Esophagus squamous epithelium (tissue), 5 donors: Measurements from ENCODE around the gene TRIM69. TPM values are rescaled to one million over a fixed set of nuclear protein-coding genes. Genes with fewer than 3 reads are reported as not detected.
"Not testable (repeated sequence)": the region's sequence is repeated elsewhere in the genome, so short reads cannot be mapped to it uniquely, and the experiment has no call there.

Source experiments
- DNase-seq: peaks from one replicate; lab custom pipeline; 2025; lab: John Stamatoyannopoulos, UW
- H3K27ac ChIP-seq, 4 donors: fragments of 200-600 bp; sonication (generic); one replicate each; pipeline ENCODE4 v1.5.1; 2016 to 2019; ENCODE audit warnings: mild to moderate bottlenecking in 1 of 4
- H3K27me3 ChIP-seq, 4 donors: fragments of 200-600 bp; sonication (generic); 1 replicate in 3 of 4; 2 replicates in 1 of 4; pipeline versions ENCODE4 v1.5.1 to v1.6.0; 2017 to 2021; ENCODE audit warnings: antibody characterized with exemption in 1 of 4
- H3K36me3 ChIP-seq, 3 donors: fragments of 200-600 bp; sonication (generic); one replicate each; pipeline ENCODE4 v1.5.1; 2016 to 2019
- H3K4me1 ChIP-seq, 3 donors: fragments of 200-600 bp; sonication (generic); one replicate each; pipeline ENCODE4 v1.5.1; 2017 to 2019
- H3K4me3 ChIP-seq, 4 donors: fragments of 200-600 bp; sonication (generic); 1 replicate in 3 of 4; 2 replicates in 1 of 4; pipeline ENCODE4 v1.5.1; 2016 to 2019; ENCODE audit warnings: mild to moderate bottlenecking in 2 of 4, moderate library complexity in 1 of 4
- H3K9me3 ChIP-seq, 3 donors: fragments of 200-600 bp; sonication (generic); one replicate each; pipeline ENCODE4 v1.5.1; 2016 to 2019
- POLR2A ChIP-seq, 4 donors: fragments of 450-650 bp; IDR thresholded peaks; one replicate each; pipeline ENCODE4 v1.6.1; 2017; ENCODE audit warnings: antibody characterized with exemption in 4 of 4, mild to moderate bottlenecking in 4 of 4, moderate library complexity in 3 of 4
- WGBS, 2 donors: methylation state at CpG; one replicate each; pipeline ENCODE4 v1.1.5; 2018; 5-methylcytosine and 5-hydroxymethylcytosine counted together
- intact Hi-C: fragments of 100-400 bp; cut with DNase I; formaldehyde crosslinking; loops from one replicate; pipeline ENCODE4 v1.15.0; 2022
- total RNA-seq, 4 donors: library from RNA; depleted of rRNA; stranded (reverse); fragments of >200 nt; gene quantifications; one replicate each; pipeline ENCODE4 v1.1.0, GENCODE V29; 2016
- TF ChIP-seq, protein P1 (sequence below), 6 experiments: fragments of 450-650 bp in 4 of 6; fragments of 200-600 bp in 2 of 6; sonication (generic) in 2 of 6; IDR thresholded peaks; one replicate each; pipeline ENCODE4 v1.5.1; 2016 to 2019; ENCODE audit warnings: antibody characterized with exemption in 6 of 6, mild to moderate bottlenecking in 4 of 6, moderate library complexity in 4 of 6
- donor health status: DM: yes; HTN: yes; CAD: no.

The TRIM69 gene
- total RNA-seq, 4 donors from 2014 or later = 9.4 to 13.6 (median 11.1) TPM

DNA sequence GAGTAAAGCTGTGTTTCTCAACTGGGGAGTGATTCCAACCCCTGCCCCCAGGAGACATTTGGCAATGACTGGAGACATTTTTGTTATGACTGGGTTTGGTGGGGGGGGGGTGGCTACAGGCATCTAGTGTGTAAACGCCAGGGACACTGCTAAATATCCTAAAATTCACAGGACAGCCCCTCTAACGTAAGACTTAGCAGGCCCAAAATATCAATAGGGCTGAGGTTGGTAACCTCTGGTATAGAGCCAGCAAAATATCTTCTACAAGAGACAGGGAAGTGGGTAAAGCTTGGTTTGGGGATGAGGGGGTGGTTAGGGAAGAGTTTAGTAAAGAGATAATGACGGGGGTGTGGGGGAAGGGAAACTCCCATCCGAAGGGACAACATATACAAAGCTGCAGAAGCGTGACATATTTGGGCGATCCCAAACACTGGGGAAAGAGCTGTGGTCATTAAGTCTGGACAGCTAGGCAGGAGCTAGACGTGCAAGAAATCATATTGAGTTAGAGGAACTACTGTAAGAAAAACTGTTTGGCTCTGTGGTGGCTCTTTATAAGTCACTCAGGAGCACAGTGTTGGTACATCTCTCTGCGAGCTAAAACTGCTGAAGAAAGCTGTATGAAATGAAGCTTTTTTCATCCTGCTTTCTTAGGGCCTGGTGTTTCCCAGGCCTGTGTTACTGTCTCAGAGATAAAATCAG is 697 bp upstream of the TRIM69 start:
- Histone ChIP-seq H3K27ac (peak overlapping the region; percentile 32 to 79 (median 66)), H3K4me3 (peak overlapping the region in 1 of 4 donors; percentile 3), H3K27me3 (no peaks in the 10 kb centered on the region), H3K36me3 (peaks cover 0 to 14% (median 0%) of the 10 kb centered on the region in 3 donors), H3K4me1 (peaks cover 0 to 29% (median 13%) of the 10 kb centered on the region in 3 donors), H3K9me3 (no peaks in the 10 kb centered on the region)
- no peak for TF ChIP-seq POLR2A (IDR thresholded peaks at IDR 0.05)
- TF ChIP-seq, protein P1, sequence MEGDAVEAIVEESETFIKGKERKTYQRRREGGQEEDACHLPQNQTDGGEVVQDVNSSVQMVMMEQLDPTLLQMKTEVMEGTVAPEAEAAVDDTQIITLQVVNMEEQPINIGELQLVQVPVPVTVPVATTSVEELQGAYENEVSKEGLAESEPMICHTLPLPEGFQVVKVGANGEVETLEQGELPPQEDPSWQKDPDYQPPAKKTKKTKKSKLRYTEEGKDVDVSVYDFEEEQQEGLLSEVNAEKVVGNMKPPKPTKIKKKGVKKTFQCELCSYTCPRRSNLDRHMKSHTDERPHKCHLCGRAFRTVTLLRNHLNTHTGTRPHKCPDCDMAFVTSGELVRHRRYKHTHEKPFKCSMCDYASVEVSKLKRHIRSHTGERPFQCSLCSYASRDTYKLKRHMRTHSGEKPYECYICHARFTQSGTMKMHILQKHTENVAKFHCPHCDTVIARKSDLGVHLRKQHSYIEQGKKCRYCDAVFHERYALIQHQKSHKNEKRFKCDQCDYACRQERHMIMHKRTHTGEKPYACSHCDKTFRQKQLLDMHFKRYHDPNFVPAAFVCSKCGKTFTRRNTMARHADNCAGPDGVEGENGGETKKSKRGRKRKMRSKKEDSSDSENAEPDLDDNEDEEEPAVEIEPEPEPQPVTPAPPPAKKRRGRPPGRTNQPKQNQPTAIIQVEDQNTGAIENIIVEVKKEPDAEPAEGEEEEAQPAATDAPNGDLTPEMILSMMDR (IDR thresholded peaks at IDR 0.05) = no peak
- intact Hi-C loops = loop anchor here (10.0 kb wide), 1 partner anchor 71 kb away; the partner anchor contains the start of gene SPG11
- DNase-seq = no peak
- WGBS, 2 donors = 53% methylated on average over 8 of the region's 8 CpGs

DNA sequence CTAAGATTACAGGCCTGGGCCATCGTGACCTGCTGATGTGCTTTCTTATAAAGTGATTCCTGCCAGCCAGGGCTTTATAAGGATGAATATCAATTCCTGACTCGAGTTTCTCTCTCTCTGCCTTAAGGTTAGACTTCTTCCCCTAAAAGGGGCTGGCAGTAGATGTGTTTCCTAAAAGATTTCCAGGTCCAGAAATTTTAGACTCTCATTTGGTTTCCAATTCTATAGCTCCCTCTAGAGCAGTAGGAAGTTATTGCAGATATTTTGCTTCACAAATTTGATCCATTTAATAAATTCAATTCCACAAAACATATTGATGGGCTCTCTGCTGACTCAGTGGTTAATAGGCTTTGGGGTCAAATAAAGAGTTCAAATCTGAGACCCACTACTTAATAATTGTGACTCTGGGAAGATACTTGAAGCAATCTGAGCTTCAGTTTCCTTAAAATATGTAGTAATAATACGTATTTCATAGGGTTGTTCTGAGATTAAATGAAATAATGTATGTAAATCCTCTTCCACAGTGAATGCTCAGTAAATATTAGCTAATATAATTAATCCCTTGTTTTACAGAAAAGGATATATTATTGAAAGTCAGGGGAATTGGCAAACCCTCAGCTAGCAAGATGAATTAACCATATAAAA is 2.1 kb downstream of the TRIM69 start:
- no peaks in the 10 kb centered on the region for H3K9me3 ChIP-seq
- intact Hi-C loops = loop anchor here (10.0 kb wide), 1 partner anchor 74 kb away; the partner anchor contains the start of gene SPG11
- 68 to 70% methylated on average over 3 of the region's 3 CpGs for WGBS, 2 donors
- H3K4me1 ChIP-seq = peaks cover 0 to 16% (median 0%) of the 10 kb centered on the region in 3 donors
- no peaks in the 10 kb centered on the region for H3K36me3 ChIP-seq
- no peak for DNase-seq
- TF ChIP-seq, protein P1 (IDR thresholded peaks at IDR 0.05) = peak; percentile 49 to 75 (median 70)
- TF ChIP-seq POLR2A (IDR thresholded peaks at IDR 0.05) = no peak
- no peaks in the 10 kb centered on the region for H3K27me3 ChIP-seq
- no peak overlapping the region for H3K27ac ChIP-seq
- H3K4me3 ChIP-seq = no peak overlapping the region

DNA sequence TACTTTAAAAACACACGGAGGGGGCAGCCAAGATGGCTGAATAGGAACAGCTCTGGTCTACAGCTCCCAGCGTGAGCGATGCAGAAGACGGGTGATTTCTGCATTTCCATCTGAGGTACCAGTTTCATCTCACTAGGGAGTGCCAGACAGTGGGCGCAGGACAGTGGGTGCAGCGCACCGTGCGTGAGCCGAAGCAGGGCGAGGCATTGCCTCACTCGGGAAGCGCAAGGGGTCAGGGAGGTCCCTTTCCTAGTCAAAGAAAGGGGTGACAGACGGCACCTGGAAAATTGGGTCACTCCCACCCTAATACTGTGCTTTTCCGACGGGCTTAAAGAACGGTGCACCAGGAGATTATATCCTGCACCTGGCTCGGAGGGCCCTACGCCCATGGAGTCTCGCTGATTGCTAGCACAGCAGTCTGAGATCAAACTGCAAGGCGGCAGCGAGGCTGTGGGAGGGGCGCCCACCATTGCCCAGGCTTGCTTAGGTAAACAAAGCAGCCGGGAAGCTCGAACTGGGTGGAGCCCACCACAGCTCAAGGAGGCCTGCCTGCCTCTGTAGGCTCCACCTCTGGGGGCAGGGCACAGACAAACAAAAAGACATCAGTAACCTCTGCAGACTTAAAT is 3.0 kb downstream of the TRIM69 start:
- H3K4me3 ChIP-seq, H3K36me3 ChIP-seq, H3K27me3 ChIP-seq, DNase-seq, H3K9me3 ChIP-seq, H3K27ac ChIP-seq: not testable (repeated sequence)
- intact Hi-C loops = loop anchor here (10.0 kb wide), 1 partner anchor 75 kb away; the partner anchor contains the start of gene SPG11
- H3K4me1 ChIP-seq = peaks cover 0 to 16% (median 0%) of the 10 kb centered on the region in 3 donors
- WGBS, 2 donors = 79 to 83% methylated on average over 13 to 17 of the region's 24 CpGs

DNA sequence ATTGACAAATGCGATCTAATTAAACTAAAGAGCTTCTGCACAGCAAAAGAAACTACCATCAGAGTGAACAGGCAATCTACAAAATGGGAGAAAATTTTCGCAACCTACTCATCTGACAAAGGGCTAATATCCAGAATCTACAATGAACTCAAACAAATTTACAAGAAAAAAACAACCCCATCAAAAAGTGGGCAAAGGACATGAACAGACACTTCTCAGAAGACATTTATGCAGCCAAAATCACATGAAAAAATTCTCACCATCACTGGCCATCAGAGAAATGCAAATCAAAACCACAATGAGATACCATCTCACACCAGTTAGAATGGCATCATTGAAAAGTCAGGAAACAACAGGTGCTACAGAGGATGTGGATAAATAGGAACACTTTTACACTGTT is 7.1 kb downstream of the TRIM69 start:
- H3K4me1 ChIP-seq, DNase-seq, H3K27ac ChIP-seq, H3K27me3 ChIP-seq, H3K36me3 ChIP-seq, H3K4me3 ChIP-seq, intact Hi-C loops, H3K9me3 ChIP-seq: not testable (repeated sequence)
- 67 to 85% methylated on average over 1 to 2 of the region's 2 CpGs for WGBS, 2 donors

DNA sequence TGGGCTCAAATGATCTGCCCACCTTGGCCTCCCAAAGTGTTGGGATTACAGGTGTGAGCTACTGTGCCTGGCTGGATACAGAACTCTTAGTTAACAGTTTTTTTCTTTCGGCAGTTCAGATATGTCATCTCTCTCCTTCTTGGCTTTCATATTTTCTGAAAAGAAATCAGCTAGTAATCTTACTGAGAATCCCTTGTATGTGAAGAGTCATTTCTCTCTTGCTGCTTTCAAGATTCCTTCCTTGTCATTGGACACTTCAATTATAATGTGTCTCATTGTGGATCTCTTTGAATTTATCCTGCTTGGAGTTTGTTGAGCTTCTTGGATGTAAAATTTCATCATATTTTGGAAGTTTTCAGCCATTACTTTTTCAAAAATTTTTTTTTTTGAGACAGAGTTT is 17.0 kb downstream of the TRIM69 start:
- no peak for TF ChIP-seq POLR2A (IDR thresholded peaks at IDR 0.05)
- WGBS, 2 donors = 76 to 95% methylated on average over 1 of the region's 1 CpG
- no peaks in the 10 kb centered on the region for H3K36me3 ChIP-seq
- intact Hi-C loops = no loop called here
- DNase-seq = no peak
- H3K4me1 ChIP-seq = no peaks in the 10 kb centered on the region
- H3K27ac ChIP-seq = no peak overlapping the region
- peaks cover 0 to 21% (median 9%) of the 10 kb centered on the region in 3 donors for H3K9me3 ChIP-seq
- H3K4me3 ChIP-seq = no peak overlapping the region
- H3K27me3 ChIP-seq = no peaks in the 10 kb centered on the region

DNA sequence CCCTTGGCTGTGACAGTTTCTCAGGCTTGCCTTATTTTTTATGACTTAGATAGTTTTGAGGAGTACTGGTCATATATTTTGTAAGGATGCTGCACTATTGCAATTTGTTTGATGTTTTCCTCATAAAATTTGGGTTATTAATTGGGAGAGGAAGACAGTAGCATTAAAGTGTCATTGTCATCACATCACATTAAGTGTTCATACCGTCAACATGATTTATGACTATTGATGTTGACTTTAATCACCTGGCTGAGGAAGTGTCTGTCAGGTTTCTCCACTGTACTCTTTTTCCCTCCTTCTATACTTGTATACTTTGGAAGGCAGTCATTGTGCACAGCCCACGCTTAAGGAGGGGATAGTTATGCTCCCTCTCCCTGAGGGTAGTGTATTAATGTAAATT is 26.9 kb downstream of the TRIM69 start:
- intact Hi-C loops = no loop called here
- Histone ChIP-seq H3K4me1 (no peaks in the 10 kb centered on the region), H3K4me3 (no peak overlapping the region), H3K27ac (no peak overlapping the region), H3K27me3 (no peaks in the 10 kb centered on the region), H3K9me3 (no peaks in the 10 kb centered on the region), H3K36me3 (no peaks in the 10 kb centered on the region)
- TF ChIP-seq, protein P1 (IDR thresholded peaks at IDR 0.05) = no peak
- no peak for TF ChIP-seq POLR2A (IDR thresholded peaks at IDR 0.05)
- no peak for DNase-seq
- WGBS, 2 donors = 73 to 75% methylated on average over 2 of the region's 2 CpGs
